GM18951 (cell line): Measurements from ENCODE around the gene CHCHD10.

Source experiments
- POLR2A ChIP-seq: IDR thresholded peaks from 4 replicates; pipeline ENCODE4 v1.6.1; 2011; ENCODE audit warnings: mild to moderate bottlenecking; ENCODE audit not compliant: insufficient read length, insufficient read depth; ENCODE audit errors: extremely low read depth
- in situ Hi-C: fragments of 300-500 bp; cut with MboI; formaldehyde crosslinking; loops from one replicate; pipeline ENCODE4 v1.12.0; 2022; ENCODE audit warnings: low sequenced_read_pairs, mixed read lengths, inconsistent platforms; ENCODE audit not compliant: unreplicated experiment

CHCHD10 gene

GRCh38 chr22:23774114-23774921 lies 6.5 kb upstream of the CHCHD10 start:
- TF ChIP-seq POLR2A: no peak
- in situ Hi-C loops: loop anchor here (10.0 kb wide), 1 partner anchor 60 kb away; the partner anchor contains the start of gene DERL3

DNA sequence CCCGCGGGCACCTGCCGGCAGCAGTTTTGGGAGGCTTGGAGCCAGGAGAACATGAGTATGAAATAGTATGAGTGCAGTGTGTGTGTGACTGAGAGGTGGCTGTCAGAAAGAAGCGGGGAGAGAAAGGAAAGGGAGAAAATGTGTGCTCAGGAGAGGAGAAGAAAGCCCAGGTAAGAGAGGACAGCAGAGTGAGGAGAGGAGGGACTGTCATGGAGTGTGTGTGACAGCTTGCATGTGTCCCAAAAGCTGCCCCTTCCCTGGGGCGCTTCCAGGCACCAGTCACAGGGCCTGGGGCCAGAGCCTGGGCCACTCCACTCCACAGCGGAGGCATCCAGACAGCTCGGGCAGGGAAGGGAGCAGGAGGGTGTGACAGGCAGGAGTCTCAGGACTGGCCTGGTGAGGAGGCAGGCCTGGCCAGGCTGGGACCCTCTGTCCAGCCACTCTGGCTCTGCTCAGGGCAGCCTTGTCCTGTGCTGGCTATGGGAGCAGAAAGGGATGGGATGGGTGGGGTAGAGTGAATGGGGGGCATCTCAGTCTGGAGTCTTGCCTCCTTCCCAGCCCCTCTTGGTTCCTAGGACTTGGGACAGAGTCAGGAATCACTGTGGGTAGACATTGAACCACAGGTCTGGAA lies 5.8 kb upstream of the CHCHD10 start:
- TF ChIP-seq POLR2A: no peak
- in situ Hi-C loops: loop anchor here (10.0 kb wide), 1 partner anchor 61 kb away; the partner anchor contains the start of gene DERL3

GRCh38 chr22:23772649-23773473 lies 5.1 kb upstream of the CHCHD10 start, which contains the start of gene MMP11:
MMP11 (plus strand) TSS chr22:23772849; CDS start chr22:23772871, 22 bp downstream.
- TF ChIP-seq POLR2A: no peak
- in situ Hi-C loops: loop anchor here (10.0 kb wide), 1 partner anchor 62 kb away; the partner anchor contains the start of gene DERL3

DNA sequence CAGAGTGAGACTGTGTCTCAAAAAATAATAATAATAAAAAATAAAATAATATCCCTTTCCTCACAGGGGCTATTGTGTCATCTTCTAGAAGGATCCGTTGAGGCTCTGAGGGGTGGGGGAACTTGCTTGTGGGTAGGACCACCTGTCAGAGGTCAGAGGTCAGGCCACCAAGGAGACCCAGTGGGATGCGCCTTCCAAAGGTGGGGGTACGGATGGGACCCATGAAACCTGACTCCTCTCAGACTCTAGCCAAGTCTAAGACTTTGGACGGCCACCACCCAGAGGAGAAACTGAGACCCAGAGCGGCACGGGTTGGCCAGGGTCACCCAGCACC lies 4.5 kb upstream of the CHCHD10 start:
- TF ChIP-seq POLR2A: no peak
- in situ Hi-C loops: loop anchor here (10.0 kb wide), 1 partner anchor 63 kb away; the partner anchor contains the start of gene DERL3

GRCh38 chr22:23769321-23769965 lies 1.7 kb upstream of the CHCHD10 start:
- in situ Hi-C loops: no loop called here

GRCh38 chr22:23767303-23767672 lies 484 bp downstream of the CHCHD10 start:
- no peak for TF ChIP-seq POLR2A
- in situ Hi-C loops: no loop called here

More at GRCh38 chr22:23769321-23769965, 1.7 kb upstream of the CHCHD10 start:
- TF ChIP-seq POLR2A: no peak

DNA sequence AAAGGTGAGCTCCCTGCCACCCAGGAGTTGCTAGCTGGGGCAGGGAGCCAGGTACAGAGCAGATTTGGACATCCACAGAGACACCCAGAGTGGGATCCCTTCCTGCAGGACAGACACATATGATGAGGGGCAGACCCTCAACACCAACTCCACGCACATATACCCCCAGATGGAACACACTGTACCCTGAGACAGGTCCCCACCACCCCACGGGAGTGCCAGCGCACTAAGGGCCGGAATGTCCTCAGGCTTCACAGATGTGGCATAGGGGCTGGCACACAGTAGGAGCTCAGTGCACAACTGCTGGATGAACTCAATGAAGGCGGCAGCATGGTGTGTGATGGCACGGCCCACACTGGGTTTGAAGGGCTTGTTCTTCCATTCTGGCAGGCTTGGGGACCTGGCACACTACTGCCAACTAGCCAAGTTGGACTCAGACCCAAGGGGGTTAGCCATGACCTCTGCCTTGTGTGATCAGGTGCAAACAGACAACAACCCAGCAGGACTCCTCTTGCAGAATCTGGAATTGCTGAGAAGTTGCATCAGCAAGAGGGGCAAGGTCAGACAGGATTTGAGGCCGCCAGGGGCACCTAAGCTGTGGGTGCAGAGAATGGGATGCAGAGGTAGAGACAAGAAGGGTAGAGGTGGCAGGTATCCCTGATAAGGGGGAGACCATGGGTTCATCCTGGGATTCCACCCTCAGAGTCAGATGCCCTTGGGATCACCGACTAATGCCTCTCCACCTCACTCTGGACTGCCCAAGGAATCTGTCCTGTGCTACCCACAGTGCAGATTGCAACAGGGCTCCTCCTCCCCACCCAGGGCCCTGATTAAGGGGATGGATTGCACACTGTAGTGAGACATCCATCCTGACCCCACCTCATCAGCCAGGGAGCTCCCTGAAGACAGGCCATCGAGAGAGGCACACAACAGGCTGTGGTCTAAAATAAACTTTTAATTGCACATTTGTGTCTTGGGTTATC lies 2.6 kb downstream of the CHCHD10 start:
- TF ChIP-seq POLR2A: no peak
- in situ Hi-C loops: no loop called here

DNA sequence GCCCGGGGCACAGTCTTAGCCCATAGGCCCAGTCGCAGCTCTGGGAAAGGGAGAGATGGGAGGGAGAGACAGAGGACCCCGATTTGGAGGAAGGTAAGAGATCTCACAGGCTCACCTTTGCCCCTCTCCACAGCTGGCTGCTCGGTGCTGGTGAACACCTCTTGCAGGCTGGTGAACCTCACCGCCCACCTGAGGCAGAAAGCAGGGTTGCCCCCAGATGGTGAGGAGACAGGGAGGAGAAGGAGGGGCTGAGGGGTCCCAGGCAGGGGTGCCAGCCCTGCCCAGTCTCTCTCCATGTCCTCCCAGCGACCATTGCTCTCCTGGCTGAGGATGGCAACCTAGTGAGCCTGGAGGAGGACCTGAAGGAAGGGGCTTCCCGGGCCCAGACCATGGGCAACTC lies 3.8 kb downstream of the CHCHD10 start:
- TF ChIP-seq POLR2A: no peak
- in situ Hi-C loops: no loop called here

- peak; percentile 8 for TF ChIP-seq POLR2A
- in situ Hi-C loops: no loop called here
Observed at GRCh38 chr22:23763579-23763945, 4.2 kb downstream of the CHCHD10 start.

- in situ Hi-C loops: no loop called here
- peak; percentile 12 for TF ChIP-seq POLR2A
Observed at GRCh38 chr22:23762842-23763578, 4.8 kb downstream of the CHCHD10 start, which contains the start of gene C22orf15. C22orf15 (plus strand) TSS chr22:23762990; CDS start chr22:23763307, 317 bp downstream.

DNA sequence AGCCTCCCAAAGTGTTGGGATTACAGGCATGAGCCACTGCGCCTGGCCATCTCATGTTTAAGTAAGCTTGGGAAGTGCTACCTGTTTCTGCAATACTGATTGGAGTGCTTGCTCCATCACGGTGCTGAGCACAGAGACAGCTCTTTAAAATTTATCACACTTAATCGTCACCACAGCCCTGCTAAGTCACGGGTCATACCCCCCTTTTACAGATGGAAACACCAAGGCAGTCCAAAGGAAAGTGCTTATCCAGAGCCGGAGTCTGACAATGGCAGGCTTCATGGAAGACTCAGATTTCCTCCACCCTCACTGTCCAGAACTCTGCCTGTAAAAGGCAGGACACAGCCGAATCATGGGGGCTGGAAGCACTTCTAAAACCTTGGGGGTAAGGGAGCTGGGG lies 7.7 kb downstream of the CHCHD10 start:
- TF ChIP-seq POLR2A: no peak
- in situ Hi-C loops: no loop called here
